ENCODE data around the gene ZBTB2.
A peak's percentile ranks its signal among the peaks of the same experiment; 100 is the strongest.

ZBTB2 gene, protein sequence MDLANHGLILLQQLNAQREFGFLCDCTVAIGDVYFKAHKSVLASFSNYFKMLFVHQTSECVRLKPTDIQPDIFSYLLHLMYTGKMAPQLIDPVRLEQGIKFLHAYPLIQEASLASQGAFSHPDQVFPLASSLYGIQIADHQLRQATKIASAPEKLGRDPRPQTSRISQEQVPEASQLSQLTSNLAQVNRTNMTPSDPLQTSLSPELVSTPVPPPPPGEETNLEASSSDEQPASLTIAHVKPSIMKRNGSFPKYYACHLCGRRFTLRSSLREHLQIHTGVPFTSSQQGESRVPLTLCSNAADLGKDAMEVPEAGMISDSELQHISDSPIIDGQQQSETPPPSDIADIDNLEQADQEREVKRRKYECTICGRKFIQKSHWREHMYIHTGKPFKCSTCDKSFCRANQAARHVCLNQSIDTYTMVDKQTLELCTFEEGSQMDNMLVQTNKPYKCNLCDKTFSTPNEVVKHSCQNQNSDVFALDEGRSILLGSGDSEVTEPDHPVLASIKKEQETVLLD

DNA sequence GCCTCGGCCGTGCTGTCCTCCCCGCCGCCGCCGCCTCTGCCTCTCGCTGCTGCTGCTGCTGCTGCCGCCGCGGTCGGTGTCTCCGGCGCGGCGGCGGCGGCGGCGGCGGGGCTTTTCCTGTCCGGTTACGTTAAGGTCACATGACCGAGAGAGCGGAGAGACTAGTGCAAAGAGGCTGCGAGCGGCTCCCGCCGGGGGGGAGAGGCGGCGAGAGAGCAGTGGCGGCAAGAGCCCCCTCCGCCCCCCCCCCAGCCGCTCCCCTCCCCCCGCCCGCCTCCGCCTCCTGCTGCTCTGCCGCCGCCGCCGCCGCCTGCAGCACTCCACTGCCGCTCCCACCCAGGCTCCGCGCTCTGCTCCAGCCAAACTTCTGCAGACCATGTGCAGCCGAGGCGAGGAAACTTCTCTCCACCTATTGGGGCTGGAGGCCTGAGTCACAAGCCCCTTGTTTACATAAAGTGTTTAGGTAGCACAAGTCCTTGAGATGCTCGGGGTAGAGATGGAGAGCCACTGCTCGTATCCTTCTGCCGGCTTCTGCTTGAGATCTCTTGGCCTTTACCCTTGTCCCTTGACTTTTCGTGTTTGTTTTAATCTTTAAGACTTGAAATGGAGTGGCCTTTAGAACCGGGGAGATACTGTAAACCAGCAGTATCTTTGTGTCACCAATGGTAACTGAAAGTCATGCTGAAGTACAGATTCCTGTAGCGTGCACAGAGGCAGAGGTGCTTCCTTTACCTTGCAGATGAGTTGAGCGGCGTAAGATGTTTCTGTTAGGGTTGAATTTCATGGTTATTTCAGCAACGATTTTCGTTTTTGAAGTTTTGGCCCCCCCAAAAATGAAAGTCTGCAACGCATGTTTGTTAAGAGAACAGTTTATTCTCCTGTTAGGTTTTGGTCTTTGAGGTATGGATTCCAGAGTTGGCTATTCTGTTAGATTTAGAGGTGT, at the start of gene ZBTB2:
Gene ZBTB2 (minus strand): TSS at position 89 of the 943 bp plus-strand sequence. CDS start 17,922 bp downstream, outside the sequence.
- DNase-seq: peak; percentile 61

DNA sequence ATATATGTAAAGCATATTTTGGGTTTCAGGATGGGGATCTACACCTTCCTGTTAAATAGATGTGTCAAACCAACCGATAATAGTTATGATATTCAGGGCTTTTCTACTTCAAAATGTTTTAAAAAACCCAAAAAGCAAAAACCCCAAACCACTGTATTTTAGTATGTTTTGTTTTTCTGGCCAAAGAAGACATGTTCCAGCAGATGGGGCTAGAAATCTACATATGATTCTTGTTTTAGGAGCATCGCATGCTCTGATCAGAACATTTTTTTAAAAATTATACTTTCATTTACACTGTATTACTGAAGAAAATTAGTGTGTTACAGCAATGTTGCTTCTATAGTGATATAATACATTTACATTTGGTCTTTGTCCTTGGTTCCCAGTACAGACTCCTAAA, 49.6 kb upstream of the ZBTB2 start:
- no peak for DNase-seq

DNA sequence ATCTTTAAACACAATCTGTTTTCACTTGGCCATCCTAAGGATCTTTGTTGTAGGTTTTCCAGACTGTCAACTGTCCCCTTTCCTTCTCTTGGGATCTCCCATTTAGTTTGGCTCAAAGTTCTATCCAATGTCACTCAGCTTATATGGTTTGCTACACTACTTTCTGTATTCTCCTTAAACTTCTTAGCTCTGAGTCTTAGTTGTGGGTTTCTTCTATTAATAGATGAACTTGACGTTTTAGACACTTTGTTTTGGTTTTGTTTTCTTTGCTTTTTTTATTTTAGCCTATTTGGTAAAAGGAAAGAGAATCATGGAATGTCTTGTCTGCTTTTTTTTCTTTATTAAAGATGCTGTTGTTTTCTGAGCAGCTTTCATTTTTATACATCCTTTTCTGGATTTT, 49.1 kb upstream of the ZBTB2 start:
- no peak for DNase-seq

DNA sequence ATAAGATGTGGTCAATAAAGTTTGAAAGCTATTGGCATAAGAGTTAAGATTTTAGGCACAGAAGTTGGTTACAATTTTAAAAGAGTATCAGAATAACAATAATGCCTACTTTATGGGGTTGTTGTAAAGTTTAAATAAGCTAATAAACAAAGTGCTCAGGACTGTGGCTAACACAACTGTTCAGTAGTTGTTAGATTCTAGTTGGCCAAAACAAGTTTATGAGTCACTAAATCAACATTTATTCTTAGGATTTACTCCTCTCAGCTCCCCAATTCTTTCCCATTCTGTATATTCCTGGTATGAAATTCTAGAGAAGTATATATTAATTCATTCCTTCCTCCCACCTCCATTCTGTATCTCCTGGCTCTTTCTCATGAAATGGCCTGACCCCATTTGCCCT, 46.0 kb upstream of the ZBTB2 start:
- no peak for DNase-seq

DNA sequence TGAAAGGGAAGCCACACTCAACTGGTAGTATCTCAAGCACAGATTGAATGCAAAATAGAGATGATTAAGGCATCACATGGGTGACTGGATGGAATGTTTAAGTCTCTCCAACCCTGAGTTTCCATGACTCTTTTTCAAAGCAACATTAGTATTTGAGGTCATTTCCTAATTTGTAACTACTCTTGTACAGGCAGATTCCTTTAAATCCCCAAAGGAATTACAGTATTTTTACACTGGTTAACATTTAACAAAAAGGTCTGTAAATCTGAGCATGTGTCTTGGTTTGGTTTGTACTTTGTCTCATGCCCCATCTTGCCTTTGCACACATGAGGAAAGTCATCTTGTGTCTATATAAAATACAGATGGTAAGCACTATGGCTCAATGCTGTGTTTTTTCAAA, 45.4 kb upstream of the ZBTB2 start:
- no peak for DNase-seq

DNA sequence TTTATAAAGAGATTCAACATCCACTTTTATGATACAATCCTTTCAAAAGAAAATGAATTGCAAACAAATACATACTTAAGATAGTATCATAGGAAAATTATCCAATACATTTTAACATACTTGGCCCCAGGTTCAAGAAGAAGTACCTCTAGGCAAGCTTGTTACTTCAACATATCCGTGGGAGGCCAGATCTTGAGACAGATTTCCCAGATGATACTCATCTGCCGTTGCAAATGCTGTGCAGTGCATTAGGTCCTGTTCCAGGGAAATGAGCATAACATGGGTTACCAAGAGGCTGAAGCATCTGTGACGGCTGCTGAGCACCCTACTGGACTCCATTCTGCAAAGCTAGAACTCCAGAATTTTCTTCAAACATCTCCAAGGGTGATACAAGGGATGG, 44.9 kb upstream of the ZBTB2 start:
- no peak for DNase-seq

DNA sequence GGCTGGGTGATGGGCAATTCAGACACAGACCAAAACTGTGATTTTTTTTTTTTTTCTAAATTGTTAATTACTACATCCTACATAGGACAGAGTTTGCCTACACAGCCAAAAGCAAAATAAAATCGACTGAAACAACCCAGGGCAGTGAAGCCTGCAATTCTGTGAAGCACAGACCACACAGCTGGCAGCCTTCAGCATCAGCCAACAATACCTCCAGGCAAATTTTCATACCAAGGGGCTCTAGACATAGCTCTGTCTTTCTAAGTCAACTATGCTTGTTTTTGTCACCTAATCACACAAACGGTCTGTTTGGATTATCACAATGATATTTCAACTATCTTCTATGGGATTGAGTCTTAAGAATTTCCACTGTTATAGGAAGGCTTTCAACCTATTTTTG, 43.0 kb upstream of the ZBTB2 start:
- DNase-seq: no peak

DNA sequence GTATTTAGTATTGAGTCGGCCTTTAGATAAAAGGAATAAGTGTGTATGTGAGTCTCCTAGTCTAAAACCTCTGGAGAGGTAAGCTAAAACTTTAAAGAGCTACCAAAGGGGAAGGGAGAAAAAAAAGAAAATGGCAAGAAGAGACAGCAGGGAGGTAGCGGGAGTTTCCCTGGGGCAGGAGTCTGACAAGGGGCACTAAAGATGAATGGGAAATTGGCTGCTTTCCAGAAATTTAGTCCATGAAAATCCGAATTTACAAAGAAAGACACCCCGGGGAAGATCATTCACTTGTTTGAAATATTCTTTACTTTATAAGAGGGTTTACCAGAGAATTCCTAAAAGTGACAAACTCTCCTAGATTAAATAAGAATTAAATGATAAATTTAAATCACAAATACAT, 41.3 kb upstream of the ZBTB2 start:
- no peak for DNase-seq

DNA sequence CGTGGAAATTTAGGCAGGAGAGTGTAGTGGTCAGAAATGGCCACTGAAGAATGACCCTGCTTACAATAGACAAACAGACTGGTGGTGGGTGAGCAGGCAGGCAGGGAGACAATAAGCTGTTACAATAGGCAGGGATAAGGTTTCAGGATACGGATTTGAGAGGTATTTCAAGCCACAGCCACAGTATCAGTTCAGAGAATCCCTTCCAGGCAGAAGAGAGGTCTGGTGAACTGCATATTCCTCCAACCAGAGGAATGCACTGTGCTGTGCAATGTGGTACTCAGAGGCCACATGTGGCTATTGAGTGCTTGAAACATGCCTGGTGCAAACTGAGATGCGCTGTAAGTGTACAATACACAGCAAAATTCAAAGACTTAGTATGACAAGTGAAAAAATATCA, 40.0 kb upstream of the ZBTB2 start:
- no peak for DNase-seq

DNA sequence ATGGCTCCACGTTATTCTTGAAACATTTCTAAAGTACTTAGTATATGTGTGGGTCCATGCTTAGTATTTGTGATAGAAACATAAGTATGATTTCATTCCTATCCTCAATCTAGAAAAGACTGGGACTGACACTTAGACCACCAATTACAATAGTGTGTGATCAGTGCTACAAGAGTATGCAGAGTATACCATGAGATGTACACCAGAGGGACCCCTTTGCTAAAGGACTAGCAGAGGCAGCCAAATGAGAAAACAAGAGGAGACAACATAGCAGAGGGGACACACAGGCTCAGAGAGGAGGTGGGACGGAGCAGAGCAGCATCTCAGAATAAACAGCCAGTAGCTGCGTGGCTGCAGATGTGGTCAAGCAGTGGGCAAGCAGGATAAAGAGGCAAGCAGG, 39.5 kb upstream of the ZBTB2 start:
- DNase-seq: no peak

DNA sequence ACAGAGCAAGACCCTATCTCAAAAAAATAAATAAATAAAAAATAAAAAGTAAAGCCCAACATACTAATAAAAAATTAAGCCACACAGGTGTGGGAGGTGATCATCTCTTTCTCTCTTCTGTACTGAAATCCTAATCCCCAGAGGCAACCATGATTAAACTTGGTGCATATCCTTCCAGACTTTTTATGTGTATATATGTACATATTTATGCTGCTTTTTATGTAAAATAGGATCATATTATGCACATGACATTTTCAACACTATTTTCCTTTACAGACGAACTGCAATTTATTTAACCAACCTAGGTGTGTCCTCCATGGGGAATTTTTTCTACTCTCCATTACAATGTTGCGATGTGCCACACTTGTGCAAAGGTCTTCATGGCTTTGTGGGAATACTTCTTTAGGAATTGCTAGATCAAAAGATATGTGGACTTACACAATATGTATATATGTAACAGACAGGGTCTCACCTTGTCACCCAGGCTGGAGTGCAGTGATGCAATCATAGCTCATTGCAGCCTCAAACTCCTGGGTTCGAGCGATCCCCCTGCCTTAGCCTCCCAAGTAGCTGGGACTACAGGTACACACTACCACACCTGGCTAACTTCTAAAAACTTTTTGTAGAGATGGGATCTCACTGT, 36.9 kb upstream of the ZBTB2 start:
- no peak for DNase-seq

DNA sequence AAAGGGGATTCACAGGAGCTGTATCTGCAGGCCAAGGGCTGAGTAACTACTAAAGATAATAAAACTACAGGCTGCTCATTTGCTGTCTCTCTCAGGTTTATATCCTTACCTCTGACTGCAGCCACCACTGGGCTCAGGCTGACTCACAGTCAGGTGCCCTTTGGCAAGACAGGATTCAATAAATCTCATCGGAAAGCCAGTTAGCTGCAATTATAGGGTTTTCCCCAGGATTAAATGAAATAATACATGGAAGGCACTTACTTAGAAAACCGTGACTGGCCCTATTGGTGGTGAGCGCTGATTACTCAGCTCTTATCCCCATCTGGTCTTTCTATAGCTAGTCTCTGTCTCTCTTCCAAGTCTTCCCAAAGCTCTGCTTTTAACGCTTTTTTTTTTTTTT, 34.2 kb upstream of the ZBTB2 start:
- DNase-seq: no peak

DNA sequence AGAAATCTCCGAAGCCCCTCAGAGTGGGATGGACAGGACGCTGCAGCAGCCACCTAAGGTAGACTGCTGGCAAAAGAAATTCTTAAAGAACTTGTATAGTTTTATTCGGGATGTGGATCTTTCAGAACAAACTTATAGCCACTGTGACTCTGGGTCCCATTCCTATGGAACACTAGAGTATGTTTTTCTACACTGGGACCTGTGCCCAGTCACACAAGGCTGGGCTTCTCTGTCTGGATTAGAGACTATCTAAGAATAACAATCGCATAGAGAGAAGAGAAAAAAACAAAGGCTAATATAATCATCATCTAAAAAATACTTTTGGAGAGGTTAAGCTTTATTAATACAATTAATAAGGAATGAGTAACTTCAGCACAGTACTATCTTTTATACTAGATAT, 31.6 kb upstream of the ZBTB2 start:
- no peak for DNase-seq

DNA sequence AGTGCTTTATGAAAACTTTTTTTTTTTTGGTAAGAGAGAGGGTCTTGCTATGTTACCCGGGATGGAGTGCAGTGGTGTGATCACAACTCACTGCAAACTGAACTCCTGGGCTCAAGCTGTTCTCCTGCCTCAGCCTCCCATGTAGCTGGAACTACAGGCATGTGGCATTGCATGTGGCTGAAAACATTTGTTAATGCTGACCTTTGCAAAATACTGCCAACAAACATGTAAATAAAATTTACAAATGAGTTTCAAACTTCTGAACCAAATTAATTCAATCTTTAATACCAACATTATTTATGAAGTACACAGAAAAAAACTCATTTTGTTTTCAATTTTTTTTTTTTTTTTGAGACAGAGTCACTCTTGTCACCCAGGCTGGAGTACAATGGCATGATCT, 26.1 kb upstream of the ZBTB2 start:
- no peak for DNase-seq

DNA sequence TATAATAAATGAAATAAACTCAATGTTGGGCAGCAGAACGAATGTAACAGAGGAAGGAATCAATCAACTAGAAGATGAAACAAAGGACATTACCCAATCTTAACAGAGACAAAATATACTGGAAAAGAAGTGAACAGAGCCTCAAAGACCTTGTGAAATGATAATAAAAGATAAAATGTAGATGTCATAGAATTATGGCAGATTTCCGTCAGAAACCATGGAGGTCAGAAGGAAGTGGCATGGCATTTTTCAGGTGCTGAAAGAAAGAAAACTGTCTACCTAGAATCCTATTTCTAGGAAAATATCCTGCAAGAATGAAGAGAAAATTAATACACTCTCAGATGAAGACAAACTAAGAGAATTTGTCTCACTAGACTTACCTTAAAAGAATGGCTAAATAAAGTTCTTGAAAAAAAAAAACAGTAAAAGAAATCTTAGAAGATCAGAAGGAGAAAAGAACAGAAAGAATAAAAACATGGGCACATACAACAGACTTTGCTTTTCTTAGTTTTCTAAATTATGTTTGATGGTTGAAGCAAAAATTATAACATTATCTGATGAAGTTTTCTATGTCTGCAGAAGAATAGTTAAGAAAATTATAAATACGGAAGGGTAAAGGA, 23.4 kb upstream of the ZBTB2 start:
- DNase-seq: no peak

DNA sequence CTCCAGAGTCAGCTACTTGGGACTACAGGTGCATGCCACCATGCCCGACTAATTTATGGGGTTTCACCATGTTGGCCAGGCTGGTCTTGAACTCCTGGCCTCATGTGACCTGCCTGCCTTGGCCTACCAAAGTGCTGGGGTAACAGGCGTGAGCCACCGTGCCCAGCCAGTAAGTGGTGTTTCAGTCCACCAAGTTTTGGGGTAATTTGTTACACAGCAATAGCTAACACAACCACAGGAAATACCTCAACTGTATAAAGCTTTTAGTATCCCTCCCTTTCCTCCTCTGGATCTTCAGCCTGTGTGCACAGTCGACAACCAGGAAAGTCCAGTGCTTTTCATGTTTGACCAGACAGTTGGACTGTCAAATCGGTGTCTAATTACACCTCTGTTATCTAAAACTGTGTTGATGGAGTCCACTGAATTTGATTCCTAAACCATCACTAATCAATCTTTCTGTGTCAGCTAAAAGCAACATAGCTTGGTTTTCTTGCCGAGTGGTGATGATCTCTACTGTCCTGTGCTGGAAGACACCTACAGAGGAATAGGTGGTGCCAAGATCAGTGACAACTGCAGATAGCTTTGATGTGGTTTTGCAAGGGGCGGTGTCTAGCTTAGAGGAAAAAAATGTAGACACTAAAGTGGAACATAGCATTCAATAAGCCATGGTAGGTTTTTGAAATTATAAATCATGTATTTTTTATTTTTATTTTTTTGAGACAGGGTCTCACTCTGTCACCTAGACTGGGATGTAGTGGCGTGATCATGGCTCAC, 22.2 kb upstream of the ZBTB2 start:
- DNase-seq: peak; percentile 45

DNA sequence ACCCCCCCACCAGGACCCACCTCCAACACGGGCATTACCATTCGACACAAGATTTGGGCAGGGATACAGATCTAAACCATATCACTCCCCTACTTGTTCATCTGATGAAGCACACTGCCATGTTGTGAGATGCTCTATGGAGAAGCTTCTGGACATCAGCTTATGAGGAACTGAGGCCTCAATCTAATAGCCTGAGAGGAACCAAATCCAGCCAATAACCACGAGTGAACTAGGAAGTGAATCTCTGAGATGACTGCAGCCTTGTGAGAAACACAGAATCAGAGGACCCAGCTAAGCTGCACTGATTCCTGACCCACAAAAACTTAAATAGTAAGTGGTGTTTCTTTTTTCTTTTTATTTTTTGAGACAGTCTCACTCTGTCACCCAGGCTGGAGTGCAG, 21.6 kb upstream of the ZBTB2 start:
- DNase-seq: no peak

DNA sequence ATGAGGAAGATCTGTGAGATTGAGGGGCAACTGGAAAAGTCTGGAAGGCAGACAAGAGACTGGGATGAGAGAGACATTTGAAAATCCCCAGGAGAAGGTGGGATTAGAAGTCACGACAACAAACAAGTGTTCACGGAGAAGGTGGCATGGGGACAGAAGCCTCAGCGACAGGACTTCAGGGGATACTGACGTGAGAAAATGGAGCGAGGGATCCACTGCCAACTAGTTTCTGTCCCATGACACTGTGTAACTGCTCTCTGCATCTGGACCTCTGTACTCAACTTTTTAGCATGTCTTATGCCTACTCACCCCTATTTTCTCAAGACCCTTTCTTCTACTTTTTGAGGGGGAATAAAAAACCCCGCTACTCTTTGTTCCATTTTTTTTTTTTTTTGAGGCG, 18.3 kb upstream of the ZBTB2 start:
- no peak for DNase-seq

DNA sequence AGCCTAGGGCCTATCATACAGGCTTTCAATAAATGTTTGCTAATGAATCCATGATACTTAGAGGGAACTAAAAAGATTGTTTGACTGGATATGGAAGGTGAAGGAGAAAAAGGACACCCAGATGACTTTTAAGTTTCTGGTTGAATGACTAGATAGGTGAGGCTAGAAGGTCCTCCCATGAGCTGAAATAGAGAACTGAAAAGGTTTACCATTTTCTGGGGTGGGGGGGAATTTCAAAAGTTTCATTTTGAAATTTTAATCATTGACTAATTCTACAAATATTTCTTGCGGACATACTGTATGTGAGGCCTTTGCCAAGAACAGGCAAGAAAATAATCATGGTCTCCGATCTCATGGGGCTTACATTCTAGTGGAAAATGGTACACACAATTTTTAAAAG, 17.9 kb upstream of the ZBTB2 start:
- no peak for DNase-seq

DNA sequence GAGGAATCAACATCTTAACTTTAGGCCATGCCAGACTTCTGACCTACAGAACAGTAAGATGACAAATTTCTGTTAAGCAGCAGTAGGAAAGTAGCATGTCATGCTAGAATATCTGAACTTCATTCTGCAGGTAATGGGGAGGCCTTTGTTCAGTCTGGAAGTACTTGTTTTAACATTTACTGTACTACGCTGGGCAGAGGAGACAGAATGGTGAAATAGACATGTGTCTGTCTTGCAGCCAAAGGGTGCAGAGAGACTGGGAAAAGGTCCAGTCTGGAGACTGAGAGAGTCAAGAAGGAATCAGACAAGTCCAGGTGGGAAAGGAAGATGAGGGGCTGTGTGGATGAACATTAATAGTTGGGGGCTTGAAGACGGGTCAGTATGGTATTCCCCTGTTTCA, 17.5 kb upstream of the ZBTB2 start:
- no peak for DNase-seq

DNA sequence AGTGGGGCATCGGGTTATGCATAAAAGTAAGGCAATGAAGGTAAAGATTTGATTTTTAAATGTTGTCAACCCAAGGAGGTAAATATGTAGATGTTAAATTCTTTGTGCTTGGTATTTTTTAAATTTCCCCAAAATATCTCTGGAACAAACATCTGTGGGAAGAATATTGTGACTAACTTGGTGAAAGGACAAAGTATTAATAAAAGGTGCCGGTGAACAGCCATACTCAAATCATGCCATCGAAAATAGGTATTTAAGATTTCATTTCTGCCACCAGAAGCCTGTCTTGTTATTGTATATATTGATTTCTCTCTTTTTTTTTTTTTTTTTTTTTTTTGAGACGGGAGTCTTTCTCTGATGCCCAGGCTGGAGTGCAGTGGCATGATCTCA, 12.6 kb upstream of the ZBTB2 start:
- no peak for DNase-seq

DNA sequence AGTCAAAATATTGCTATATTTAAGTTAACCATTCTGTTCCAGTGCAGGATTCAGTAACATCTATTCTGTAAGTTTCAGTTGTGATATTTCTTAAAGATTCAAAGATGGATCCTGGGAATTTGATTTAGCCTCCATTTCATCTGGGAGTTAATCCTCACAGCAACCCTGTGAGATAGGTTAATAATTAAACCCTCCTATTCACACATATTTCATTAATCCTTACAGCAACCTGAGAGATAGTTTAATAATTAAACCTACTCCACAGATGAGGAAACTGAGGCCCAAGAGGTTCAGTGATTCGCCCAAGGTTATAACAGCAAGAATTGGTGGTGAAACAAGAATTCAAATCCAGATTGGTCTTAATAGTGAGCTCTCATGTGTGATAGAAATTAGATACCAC, 10.9 kb upstream of the ZBTB2 start:
- DNase-seq: no peak

Data from activated naive CD4-positive, alpha-beta T cell treated with anti-CD3 and anti-CD28 coated beads, Interleukin-2, amount 50 U/mL, for 16 hours (primary cell).